ENCODE measurements around the gene FAM135A.

FAM135A gene

DNA sequence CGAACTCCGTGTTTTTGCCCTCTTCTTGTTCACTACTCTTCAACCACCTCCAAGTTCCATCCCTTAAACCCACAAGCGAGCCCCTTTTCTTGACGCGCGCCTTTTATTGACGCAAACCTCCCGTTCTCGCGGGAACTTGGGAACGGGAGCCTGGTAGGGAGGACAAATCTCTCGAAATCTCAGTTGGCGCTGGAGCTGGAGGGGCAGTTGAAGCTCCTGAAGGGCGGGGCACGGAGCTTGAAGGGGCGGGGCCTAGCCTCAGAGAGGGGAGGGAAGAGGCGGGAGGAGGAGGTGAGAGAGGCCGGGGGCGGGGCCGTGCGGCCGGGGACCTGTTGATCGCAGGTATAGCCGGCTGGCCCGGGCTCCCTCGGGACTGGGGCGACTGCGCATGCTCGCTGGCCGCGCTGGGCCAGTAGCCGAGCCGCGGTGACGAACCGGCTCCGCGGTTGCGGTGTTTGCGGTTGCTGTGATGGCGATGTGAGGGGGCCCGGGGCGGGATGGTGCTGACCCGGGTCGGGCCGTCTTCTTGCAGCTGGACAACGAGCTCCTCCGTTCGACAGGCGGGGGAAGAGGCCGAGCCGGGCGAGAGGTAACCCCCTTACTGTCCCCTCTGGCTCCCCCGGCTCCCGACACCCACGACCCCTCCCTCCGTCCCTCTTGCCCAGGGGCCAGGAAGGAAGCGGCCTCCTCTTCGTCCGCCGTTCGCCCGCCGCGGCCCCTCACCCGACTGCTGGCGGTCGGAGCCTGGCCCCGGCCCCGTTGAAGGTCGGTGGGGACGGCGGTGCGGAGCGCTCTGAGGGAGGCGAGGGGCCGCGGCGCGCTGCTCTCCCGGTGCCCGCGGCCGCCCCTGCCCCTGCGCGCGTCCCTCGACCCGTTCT, at the start of gene FAM135A:
Gene FAM135A, plus strand, starts transcription at position 395 of the 878 bp plus-strand sequence. CDS start 14,835 bp downstream, outside the sequence.
- H3K4me3 ChIP-seq (ENCODE audit: control insufficient read depth, low read depth, low read length) = peak within 1 kb of the TSS; percentile 95
- peak; percentile 97 for DNase-seq (ENCODE audit: low read depth)
- no peak for TF ChIP-seq CTCF (conservative IDR thresholded peaks at IDR 0.05; ENCODE audit: control insufficient read depth, insufficient read depth, low read depth, low read length)

DNA sequence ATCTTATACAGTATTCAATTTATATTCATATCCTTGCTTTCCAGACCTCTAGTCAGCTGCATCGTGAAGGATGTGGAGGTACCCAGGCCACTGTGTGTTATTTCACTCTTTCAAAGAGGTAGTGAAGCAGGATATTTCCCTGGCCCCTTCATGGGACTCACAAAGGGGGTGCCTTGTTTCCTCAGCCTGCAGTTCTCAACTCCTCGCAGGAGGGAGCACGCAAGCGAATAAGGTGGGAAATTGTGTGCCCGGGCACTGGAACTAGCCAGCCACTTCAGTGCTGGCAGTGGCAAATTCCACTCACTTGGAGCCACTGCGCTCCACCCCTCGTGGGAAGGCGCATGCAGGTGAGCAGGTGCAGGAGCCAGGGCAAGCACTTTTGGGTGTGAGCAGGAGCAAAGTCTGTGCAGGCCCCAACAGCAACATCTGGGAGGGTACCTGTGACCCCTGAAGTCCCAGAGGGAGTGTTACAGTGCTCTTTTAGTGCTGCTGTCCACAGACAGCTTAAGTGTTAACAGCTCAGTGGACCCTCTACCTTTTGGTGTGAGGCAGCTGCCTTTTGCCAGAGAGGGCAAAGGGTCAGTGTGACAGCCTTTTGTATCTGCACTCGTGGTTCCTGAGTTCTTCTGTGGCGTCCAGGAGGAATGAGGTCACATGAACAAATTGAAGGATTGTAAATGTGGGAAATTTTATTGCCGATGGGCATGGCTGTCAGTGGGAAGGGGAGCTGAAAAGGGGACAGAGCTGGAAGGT, 49.4 kb upstream of the FAM135A start:
- no peak for TF ChIP-seq CTCF (conservative IDR thresholded peaks at IDR 0.05; ENCODE audit: control insufficient read depth, insufficient read depth, low read depth, low read length)
- no peak for DNase-seq (ENCODE audit: low read depth)
- H3K4me3 ChIP-seq (ENCODE audit: control insufficient read depth, low read depth, low read length) = no peak overlapping the region

- TF ChIP-seq CTCF (conservative IDR thresholded peaks at IDR 0.05; ENCODE audit: control insufficient read depth, insufficient read depth, low read depth, low read length) = peak; percentile 99
- H3K4me3 ChIP-seq (ENCODE audit: control insufficient read depth, low read depth, low read length) = no peak overlapping the region
- peak; percentile 68 for DNase-seq (ENCODE audit: low read depth)
These were observed 43.9 kb upstream of the FAM135A start for GRCh38 chr6:70369332-70369950.

GRCh38 chr6:70370496-70370895, 42.8 kb upstream of the FAM135A start:
- TF ChIP-seq CTCF (conservative IDR thresholded peaks at IDR 0.05; ENCODE audit: control insufficient read depth, insufficient read depth, low read depth, low read length) = no peak
- H3K4me3 ChIP-seq (ENCODE audit: control insufficient read depth, low read depth, low read length) = no peak overlapping the region
- no peak for DNase-seq (ENCODE audit: low read depth)

- H3K4me3 ChIP-seq (ENCODE audit: control insufficient read depth, low read depth, low read length) = no peak overlapping the region
- TF ChIP-seq CTCF (conservative IDR thresholded peaks at IDR 0.05; ENCODE audit: control insufficient read depth, insufficient read depth, low read depth, low read length) = peak; percentile 74
- DNase-seq (ENCODE audit: low read depth) = peak; percentile 87
These were observed 41.7 kb upstream of the FAM135A start for GRCh38 chr6:70371454-70372105.

GRCh38 chr6:70375166-70375565, 38.1 kb upstream of the FAM135A start:
- H3K4me3 ChIP-seq (ENCODE audit: control insufficient read depth, low read depth, low read length) = no peak overlapping the region
- no peak for TF ChIP-seq CTCF (conservative IDR thresholded peaks at IDR 0.05; ENCODE audit: control insufficient read depth, insufficient read depth, low read depth, low read length)
- DNase-seq (ENCODE audit: low read depth) = peak; percentile 60
